ENCODE results near the gene PARD3.
"Not testable (repeated sequence)": the region's sequence is repeated elsewhere in the genome, so short reads cannot be mapped to it uniquely, and the experiment has no call there.

PARD3 gene

GRCh38 chr10:34766811-34767494, 48.1 kb downstream of the PARD3 start:
- no peak for DNase-seq (ENCODE audit: low read depth)

- no peak for DNase-seq (ENCODE audit: low read depth)
These were observed 48.9 kb downstream of the PARD3 start for GRCh38 chr10:34766266-34766600.

GRCh38 chr10:34764472-34764946, 50.6 kb downstream of the PARD3 start:
- no peak for DNase-seq (ENCODE audit: low read depth)

- no peak for DNase-seq (ENCODE audit: low read depth)
These were observed 52.3 kb downstream of the PARD3 start for GRCh38 chr10:34762603-34763299.

GRCh38 chr10:34762156-34762555, 52.9 kb downstream of the PARD3 start:
- DNase-seq (ENCODE audit: low read depth): no peak

- DNase-seq (ENCODE audit: low read depth): peak; percentile 23
These were observed 53.6 kb downstream of the PARD3 start for GRCh38 chr10:34761453-34761852.

- no peak for DNase-seq (ENCODE audit: low read depth)
These were observed 54.5 kb downstream of the PARD3 start for GRCh38 chr10:34760606-34761005.

- DNase-seq (ENCODE audit: low read depth): no peak
These were observed 55.3 kb downstream of the PARD3 start for GRCh38 chr10:34759837-34760215.

- no peak for DNase-seq (ENCODE audit: low read depth)
These were observed 55.8 kb downstream of the PARD3 start for GRCh38 chr10:34759161-34759836.

GRCh38 chr10:34758447-34758996, 56.6 kb downstream of the PARD3 start:
- peak; percentile 54 for DNase-seq (ENCODE audit: low read depth)

GRCh38 chr10:34757933-34758332, 57.2 kb downstream of the PARD3 start:
- no peak for DNase-seq (ENCODE audit: low read depth)

- not testable (repeated sequence) for DNase-seq (ENCODE audit: low read depth)
These were observed 57.9 kb downstream of the PARD3 start for GRCh38 chr10:34757181-34757580.

GRCh38 chr10:34756584-34756983, 58.5 kb downstream of the PARD3 start:
- DNase-seq (ENCODE audit: low read depth): no peak

GRCh38 chr10:34753014-34753757, 61.9 kb downstream of the PARD3 start:
- DNase-seq (ENCODE audit: low read depth): no peak

GRCh38 chr10:34751272-34751671, 63.8 kb downstream of the PARD3 start:
- DNase-seq (ENCODE audit: low read depth): no peak

GRCh38 chr10:34750795-34751194, 64.3 kb downstream of the PARD3 start:
- not testable (repeated sequence) for DNase-seq (ENCODE audit: low read depth)

GRCh38 chr10:34748767-34749166, 66.3 kb downstream of the PARD3 start:
- no peak for DNase-seq (ENCODE audit: low read depth)

- no peak for DNase-seq (ENCODE audit: low read depth)
These were observed 66.7 kb downstream of the PARD3 start for GRCh38 chr10:34748357-34748756.

GRCh38 chr10:34746094-34746493, 69.0 kb downstream of the PARD3 start:
- no peak for DNase-seq (ENCODE audit: low read depth)

GRCh38 chr10:34745244-34745643, 69.9 kb downstream of the PARD3 start:
- DNase-seq (ENCODE audit: low read depth): no peak

- no peak for DNase-seq (ENCODE audit: low read depth)
These were observed 70.5 kb downstream of the PARD3 start for GRCh38 chr10:34744590-34744989.

- DNase-seq (ENCODE audit: low read depth): no peak
These were observed 71.3 kb downstream of the PARD3 start for GRCh38 chr10:34743814-34744213.

Measured in amniotic epithelial cell (primary cell).